ENCODE measurements around the gene OR11H7.

DNA sequence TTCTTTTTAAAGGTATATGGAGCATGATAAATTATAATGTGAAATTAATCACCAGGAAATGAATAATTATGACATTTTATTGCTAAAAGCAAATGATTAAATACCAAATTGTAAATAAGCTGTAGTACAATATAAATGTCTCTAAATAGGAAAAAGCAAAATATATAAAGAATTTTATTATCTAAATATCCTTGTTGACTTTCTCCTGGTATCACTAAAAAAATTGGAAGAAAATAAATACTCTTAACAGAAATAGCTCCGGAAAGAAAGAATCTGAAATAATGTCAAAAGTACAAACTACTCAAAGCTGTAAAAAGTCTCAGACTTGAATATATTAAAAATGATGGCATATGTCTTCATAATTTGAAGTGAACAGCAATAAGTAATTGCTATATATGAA is at the start of gene OR11H7:
- TF ChIP-seq, protein P1, sequence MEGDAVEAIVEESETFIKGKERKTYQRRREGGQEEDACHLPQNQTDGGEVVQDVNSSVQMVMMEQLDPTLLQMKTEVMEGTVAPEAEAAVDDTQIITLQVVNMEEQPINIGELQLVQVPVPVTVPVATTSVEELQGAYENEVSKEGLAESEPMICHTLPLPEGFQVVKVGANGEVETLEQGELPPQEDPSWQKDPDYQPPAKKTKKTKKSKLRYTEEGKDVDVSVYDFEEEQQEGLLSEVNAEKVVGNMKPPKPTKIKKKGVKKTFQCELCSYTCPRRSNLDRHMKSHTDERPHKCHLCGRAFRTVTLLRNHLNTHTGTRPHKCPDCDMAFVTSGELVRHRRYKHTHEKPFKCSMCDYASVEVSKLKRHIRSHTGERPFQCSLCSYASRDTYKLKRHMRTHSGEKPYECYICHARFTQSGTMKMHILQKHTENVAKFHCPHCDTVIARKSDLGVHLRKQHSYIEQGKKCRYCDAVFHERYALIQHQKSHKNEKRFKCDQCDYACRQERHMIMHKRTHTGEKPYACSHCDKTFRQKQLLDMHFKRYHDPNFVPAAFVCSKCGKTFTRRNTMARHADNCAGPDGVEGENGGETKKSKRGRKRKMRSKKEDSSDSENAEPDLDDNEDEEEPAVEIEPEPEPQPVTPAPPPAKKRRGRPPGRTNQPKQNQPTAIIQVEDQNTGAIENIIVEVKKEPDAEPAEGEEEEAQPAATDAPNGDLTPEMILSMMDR (conservative IDR thresholded peaks at IDR 0.05; ENCODE audit: low read length): no peak
- no peak for TF ChIP-seq EZH2phosphoT487 (IDR thresholded peaks at IDR 0.05; ENCODE audit: borderline replicate concordance, low read depth, low read length)

Measured in OCI-LY7 (cell line).